GM19455 (cell line): ENCODE measurements around the gene CRBN.

Experiments used
- ATAC-seq: cut with Tn5 transposase; IDR thresholded peaks from one replicate; pipeline ENCODE4 v1.9.1; 2021; ENCODE audit not compliant: unreplicated experiment

Gene CRBN

GRCh38 chr3:3172627-3173026 lies 6.9 kb downstream of the CRBN start:
- no peak for ATAC-seq

GRCh38 chr3:3170998-3171397 lies 8.5 kb downstream of the CRBN start:
- ATAC-seq: no peak

- no peak for ATAC-seq
Observed at GRCh38 chr3:3165650-3166049, 13.8 kb downstream of the CRBN start.

- no peak for ATAC-seq
Observed at GRCh38 chr3:3165241-3165640, 14.2 kb downstream of the CRBN start.

- no peak for ATAC-seq
Observed at GRCh38 chr3:3160826-3161225, 18.7 kb downstream of the CRBN start.

GRCh38 chr3:3157484-3157883 lies 22.0 kb downstream of the CRBN start:
- no peak for ATAC-seq

GRCh38 chr3:3154879-3155610 lies 24.4 kb downstream of the CRBN start:
- ATAC-seq: no peak

GRCh38 chr3:3151513-3151912 lies 28.0 kb downstream of the CRBN start:
- ATAC-seq: no peak

- ATAC-seq: no peak
Observed at GRCh38 chr3:3149560-3149959, 29.9 kb downstream of the CRBN start.

- ATAC-seq: no peak
Observed at GRCh38 chr3:3145831-3146230, 33.7 kb downstream of the CRBN start.

GRCh38 chr3:3141939-3142338 lies 37.6 kb downstream of the CRBN start:
- ATAC-seq: no peak

GRCh38 chr3:3137526-3137925 lies 42.0 kb downstream of the CRBN start:
- no peak for ATAC-seq

- no peak for ATAC-seq
Observed at GRCh38 chr3:3134750-3135448, 44.6 kb downstream of the CRBN start.

GRCh38 chr3:3133500-3133899 lies 46.0 kb downstream of the CRBN start:
- no peak for ATAC-seq

- no peak for ATAC-seq
Observed at GRCh38 chr3:3129579-3129978, 49.9 kb downstream of the CRBN start.

GRCh38 chr3:3127432-3128010 lies 52.0 kb downstream of the CRBN start:
- ATAC-seq: peak; percentile 27

- peak; percentile 89 for ATAC-seq
Observed at GRCh38 chr3:3126477-3127431, 52.7 kb downstream of the CRBN start, which contains the start of gene TRNT1. Gene TRNT1 (plus strand): TSS chr3:3126940. CDS start chr3:3129041, 2,101 bp downstream.

- no peak for ATAC-seq
Observed at GRCh38 chr3:3125977-3126376, 53.5 kb downstream of the CRBN start.

- no peak for ATAC-seq
Observed at GRCh38 chr3:3119393-3119851, 60.1 kb downstream of the CRBN start.

- ATAC-seq: no peak
Observed at GRCh38 chr3:3117651-3118050, 61.8 kb downstream of the CRBN start.
